ENCODE results near the gene PTCH2. TPM values are rescaled to one million over a fixed set of nuclear protein-coding genes. Genes with fewer than 3 reads are reported as not detected.

PTCH2 gene
- total RNA-seq, 1 experiment from 2014 or later = 0.74 TPM

- Histone ChIP-seq H3K36me3 (ENCODE audit: control insufficient read depth, insufficient read depth, low read length) (no peaks in the 10 kb centered on the region), H3K27me3 (ENCODE audit: control insufficient read depth, insufficient read depth, low read length) (no peaks in the 10 kb centered on the region), H3K4me1 (ENCODE audit: control insufficient read depth, insufficient read depth, low read length) (no peaks in the 10 kb centered on the region), H3K4me3 (ENCODE audit: low read depth in 2 of 2, low read length in 2 of 2) (no peak overlapping the region), H3K9me3 (ENCODE audit: control insufficient read depth, insufficient read depth, low read depth, low read length) (no peaks in the 10 kb centered on the region), H3K27ac (ENCODE audit: low read length) (no peak overlapping the region)
- BruUV-seq (replicated peaks) = no TSS peak
- POLR2A ChIA-PET = no interaction called here
- ATAC-seq = no peak
- intact Hi-C loops (cut with micrococcal nuclease; ENCODE audit: unreplicated experiment) = no loop called here
- in situ Hi-C loops (cut with HindIII; ENCODE audit: low pct_unique_long_range_greater_than_20kb, low sequenced_read_pairs) = no loop called here
- TF ChIP-seq CTCF (IDR thresholded peaks at IDR 0.05) (no peak), REST (IDR thresholded peaks at IDR 0.05; ENCODE audit: insufficient read depth in 1 of 2, low read depth in 2 of 2, low read length in 1 of 2) (no peak), TCF7L2 (IDR thresholded peaks at IDR 0.05; ENCODE audit: low read depth, low read length) (no peak), POLR2AphosphoS5 (IDR thresholded peaks at IDR 0.05; ENCODE audit: low read depth, low read length) (no peak), SIN3A (IDR thresholded peaks at IDR 0.05; ENCODE audit: borderline replicate concordance, insufficient read depth, low read depth, low read length) (no peak)
- CTCF ChIA-PET = interaction anchor here (0.5 kb wide), 1 partner anchor 114 kb away, joined by 4 read pairs; no protein-coding TSS in a partner anchor
- no peak for DNase-seq (ENCODE audit: low read depth, low spot score)
Observed at GRCh38 chr1:44828003-44828651, 14.9 kb downstream of the PTCH2 start.

- H3K9me3 ChIP-seq (ENCODE audit: control insufficient read depth, insufficient read depth, low read depth, low read length) = no peaks in the 10 kb centered on the region
- H3K27me3 ChIP-seq (ENCODE audit: control insufficient read depth, insufficient read depth, low read length) = no peaks in the 10 kb centered on the region
- CTCF ChIA-PET = no interaction called here
- TF ChIP-seq SIN3A (IDR thresholded peaks at IDR 0.05; ENCODE audit: borderline replicate concordance, insufficient read depth, low read depth, low read length) = no peak
- no peak for TF ChIP-seq POLR2AphosphoS5 (IDR thresholded peaks at IDR 0.05; ENCODE audit: low read depth, low read length)
- TF ChIP-seq TCF7L2 (IDR thresholded peaks at IDR 0.05; ENCODE audit: low read depth, low read length) = no peak
- TF ChIP-seq REST (IDR thresholded peaks at IDR 0.05; ENCODE audit: insufficient read depth in 1 of 2, low read depth in 2 of 2, low read length in 1 of 2) = no peak
- TF ChIP-seq CTCF (IDR thresholded peaks at IDR 0.05) = no peak
- in situ Hi-C loops (cut with HindIII; ENCODE audit: low pct_unique_long_range_greater_than_20kb, low sequenced_read_pairs) (no loop called here), intact Hi-C loops (cut with micrococcal nuclease; ENCODE audit: unreplicated experiment) (no loop called here)
- H3K36me3 ChIP-seq (ENCODE audit: control insufficient read depth, insufficient read depth, low read length) = no peaks in the 10 kb centered on the region
- no TSS peak for BruUV-seq (replicated peaks)
- H3K27ac ChIP-seq (ENCODE audit: low read length) = no peak overlapping the region
- DNase-seq (ENCODE audit: low read depth, low spot score) (no peak), ATAC-seq (no peak)
- H3K4me1 ChIP-seq (ENCODE audit: control insufficient read depth, insufficient read depth, low read length) = no peaks in the 10 kb centered on the region
- no peak overlapping the region for H3K4me3 ChIP-seq (ENCODE audit: low read depth in 2 of 2, low read length in 2 of 2)
- POLR2A ChIA-PET = interaction anchor here (0.6 kb wide), 2 partner anchors 97 to 1532 kb away, joined by 3 read pairs; partner anchors contain the start of gene RNU5D-1
Observed at GRCh38 chr1:44827197-44828002, 15.7 kb downstream of the PTCH2 start.

Measured in Panc1 (cell line).